Endothelial cell of umbilical vein (primary cell): Measurements from ENCODE around the gene NPAS1. TPM values are rescaled to one million over a fixed set of nuclear protein-coding genes. Genes with fewer than 3 reads are reported as not detected.

Source experiments
- BruUV-seq: library from RNA; stranded (reverse); fragments of 400-500 nt; replicated peaks from 2 replicates; lab custom pipeline; 2021; lab: Mats Ljungman, UMichigan
- CTCF ChIA-PET: fragments of 300-600, 350-600 bp; sonication (Branson Sonifier 250); formaldehyde crosslinking; loops from one replicate; lab custom pipeline; 2021; ENCODE audit warnings: antibody characterized with exemption, inconsistent platforms; lab: Charles Lee
- POLR2A ChIA-PET: fragments of 300-600, 350-600 bp; sonication (Branson Sonifier 250); formaldehyde crosslinking; loops from one replicate; lab custom pipeline; 2021; ENCODE audit warnings: antibody characterized with exemption, inconsistent platforms; lab: Charles Lee
- DNase-seq: peaks from one replicate; pipeline ENCODE4 v3.0.0-alpha.2; 2011; ENCODE audit warnings: low read depth, low spot score
- FAIRE-seq: peaks from 2 replicates; lab custom pipeline; 2011; peaks lifted over from hg19 to GRCh38; lab: Jason Lieb, UNC
- H2AFZ ChIP-seq: 2 replicates; pipeline ENCODE4 v1.6.0; 2012; ENCODE audit warnings: low read depth, low read length, control low read depth, inconsistent platforms
- H3K27ac ChIP-seq: 2 replicates; pipeline ENCODE4 v1.5.1; 2011; ENCODE audit warnings: low read depth, mild to moderate bottlenecking, control low read depth, low read length, moderate library complexity; ENCODE audit not compliant: insufficient read depth
- H3K27me3 ChIP-seq, 2 experiments: 2 replicates each; pipeline versions ENCODE4 v1.6.0 to v1.6.1; 2011; ENCODE audit warnings: low read length in 2 of 2, mixed read lengths in 1 of 2; ENCODE audit not compliant: control insufficient read depth in 2 of 2, insufficient read depth in 2 of 2
- H3K36me3 ChIP-seq, 2 experiments: 2 replicates in 1 of 2; 3 replicates in 1 of 2; pipeline ENCODE4 v1.5.1; 2011; ENCODE audit warnings: low read length in 2 of 2, mild to moderate bottlenecking in 1 of 2, moderate library complexity in 1 of 2; ENCODE audit not compliant: control insufficient read depth in 2 of 2, insufficient read depth in 2 of 2; ENCODE audit errors: extremely low read depth in 1 of 2
- H3K4me1 ChIP-seq: 3 replicates; pipeline ENCODE4 v1.5.1; 2011; ENCODE audit warnings: mild to moderate bottlenecking, low read length; ENCODE audit not compliant: control insufficient read depth, insufficient read depth; ENCODE audit errors: extremely low read depth
- H3K4me2 ChIP-seq: 2 replicates; pipeline ENCODE4 v1.6.1; 2011; ENCODE audit warnings: low read length, control low read depth, mixed read lengths; ENCODE audit not compliant: insufficient read depth
- H3K4me3 ChIP-seq, 3 experiments: fragments of 200-600 bp in 1 of 3; sonication (generic), shearing (Covaris generic) in 1 of 3; replicated peaks in 1 of 3; 2 replicates each; pipeline ENCODE4 v1.5.1; 2011 to 2016; ENCODE audit warnings: control low read depth in 3 of 3, low read length in 3 of 3, mild to moderate bottlenecking in 2 of 3, inconsistent platforms in 1 of 3, low read depth in 1 of 3, moderate library complexity in 1 of 3; ENCODE audit not compliant: insufficient read depth in 1 of 3
- H3K79me2 ChIP-seq: 2 replicates; pipeline ENCODE4 v1.6.0; 2012; ENCODE audit warnings: low read length, inconsistent platforms; ENCODE audit not compliant: control insufficient read depth, insufficient read depth
- H3K9ac ChIP-seq: replicated peaks from 2 replicates; pipeline ENCODE3; 2011; ENCODE audit warnings: low read length, control low read depth; ENCODE audit not compliant: insufficient read depth; ENCODE audit errors: extremely low read depth
- H3K9me1 ChIP-seq: replicated peaks from 3 replicates; pipeline ENCODE4 v1.6.0; 2011; ENCODE audit warnings: mild to moderate bottlenecking, low read length; ENCODE audit not compliant: control insufficient read depth, insufficient read depth; ENCODE audit errors: extremely low read depth
- H3K9me3 ChIP-seq: replicated peaks from 2 replicates; pipeline ENCODE4 v1.5.1; 2012; ENCODE audit warnings: low read length, inconsistent platforms; ENCODE audit not compliant: control insufficient read depth, insufficient read depth
- H4K20me1 ChIP-seq: replicated peaks from 2 replicates; pipeline ENCODE3; 2011; ENCODE audit warnings: mild to moderate bottlenecking, low read length; ENCODE audit not compliant: control insufficient read depth, insufficient read depth; ENCODE audit errors: extremely low read depth
- CTCF ChIP-seq, 2 donors: IDR thresholded peaks; 1 replicate in 1 of 2; 2 replicates in 1 of 2; pipeline ENCODE4 v1.5.1; 2011; ENCODE audit warnings: low read length in 2 of 2, mild to moderate bottlenecking in 2 of 2, moderate library complexity in 2 of 2, control low read depth in 1 of 2, inconsistent platforms in 1 of 2, low read depth in 1 of 2; ENCODE audit not compliant: insufficient read depth in 1 of 2; ENCODE audit errors: extremely low read depth in 1 of 2
- EZH2 ChIP-seq: IDR thresholded peaks from 2 replicates; pipeline ENCODE4 v1.6.1; 2012; ENCODE audit warnings: borderline replicate concordance, low read depth, mild to moderate bottlenecking, moderate library complexity, low read length, inconsistent platforms; ENCODE audit not compliant: severe bottlenecking
- FOS ChIP-seq: IDR thresholded peaks from 2 replicates; pipeline ENCODE4 v1.6.1; 2011; ENCODE audit warnings: mild to moderate bottlenecking, low read length, moderate library complexity, borderline replicate concordance; ENCODE audit not compliant: insufficient read depth
- GATA2 ChIP-seq: IDR thresholded peaks from 2 replicates; pipeline ENCODE4 v1.7.0; 2011; ENCODE audit warnings: low read depth, mild to moderate bottlenecking, moderate library complexity, mixed read lengths, low read length; ENCODE audit not compliant: insufficient read length, insufficient read depth
- JUN ChIP-seq: IDR thresholded peaks from 2 replicates; pipeline ENCODE4 v1.6.1; 2011; ENCODE audit warnings: borderline replicate concordance, low read depth; ENCODE audit not compliant: insufficient read length, insufficient read depth
- MAX ChIP-seq: IDR thresholded peaks from 2 replicates; pipeline ENCODE4 v1.6.1; 2011; ENCODE audit not compliant: insufficient read depth, insufficient read length
- MYC ChIP-seq: IDR thresholded peaks from one replicate; pipeline ENCODE4 v1.6.1; 2011; ENCODE audit warnings: mild to moderate bottlenecking, low read depth, low read length
- POLR2A ChIP-seq: IDR thresholded peaks from 2 replicates; pipeline ENCODE4 v1.6.1; 2012; ENCODE audit warnings: low read depth, mild to moderate bottlenecking, control low read depth, low read length
- POLR2AphosphoS5 ChIP-seq: IDR thresholded peaks from 2 replicates; pipeline ENCODE4 v1.6.1; 2012; ENCODE audit warnings: low read depth, mild to moderate bottlenecking, control low read depth, low read length, moderate library complexity; ENCODE audit not compliant: insufficient read depth
- dilution Hi-C: fragments of 300-500 bp; cut with MboI; formaldehyde crosslinking; loops from one replicate; pipeline ENCODE4 v1.15.0; 2019; ENCODE audit warnings: low sequenced_read_pairs; ENCODE audit not compliant: extremely low pct_ligation_motif_present
- intact Hi-C: fragments of 100-400 bp; cut with micrococcal nuclease; formaldehyde crosslinking; loops from one replicate; pipeline ENCODE4 v1.10.0; 2022
- polyA plus RNA-seq, 4 experiments: library from polyadenylated mRNA; depleted of rRNA in 3 of 4; stranded (reverse) in 3 of 4; unstranded in 1 of 4; fragments of >200 nt; gene quantifications; 2 replicates each; pipeline versions ENCODE4 v1.2.1 to v1.2.3, GENCODE V29; 2011 to 2012; ENCODE audit warnings: missing spikeins in 1 of 4
- total RNA-seq: library from RNA; stranded (reverse); gene quantifications from 2 replicates; pipeline ENCODE4 v1.2.3, GENCODE V29; 2021

NPAS1 gene
- total and polyA plus RNA-seq, 2 donors (not counting 3 experiments of a cell fraction or from before 2014, with no cell fraction given): 0.18 to 0.62 TPM

GRCh38 chr19:47093841-47094240 is 74.2 kb downstream of the NPAS1 start:
- H3K9me3 ChIP-seq: no peaks in the 10 kb centered on the region
- H4K20me1 ChIP-seq: no peaks in the 10 kb centered on the region
- H3K27ac ChIP-seq: no peak overlapping the region
- FAIRE-seq (no peak), DNase-seq (no peak)
- peaks cover 46% of the 10 kb centered on the region for H3K79me2 ChIP-seq
- no peaks in the 10 kb centered on the region for H3K4me1 ChIP-seq
- dilution Hi-C loops (no loop called here), intact Hi-C loops (no loop called here)
- no peak overlapping the region for H2AFZ ChIP-seq
- CTCF ChIA-PET: interaction anchor here (1.1 to 1.3 kb wide), 2 partner anchors 15 to 32 kb away, joined by 3 to 8 read pairs; no protein-coding TSS in a partner anchor
- H3K36me3 ChIP-seq: peaks cover 3 to 22% of the 10 kb centered on the region in 2 experiments
- no peaks in the 10 kb centered on the region for H3K27me3 ChIP-seq
- no peak overlapping the region for H3K4me2 ChIP-seq
- H3K9me1 ChIP-seq: no peaks in the 10 kb centered on the region
- no peak overlapping the region for H3K9ac ChIP-seq
- H3K4me3 ChIP-seq: no peak overlapping the region
- POLR2A ChIA-PET: no interaction called here
- no TSS peak for BruUV-seq
- no peak for TF ChIP-seq FOS
- no peak for TF ChIP-seq EZH2
- no peak for TF ChIP-seq GATA2
- TF ChIP-seq POLR2A: no peak
- no peak for TF ChIP-seq POLR2AphosphoS5
- no peak for TF ChIP-seq JUN
- TF ChIP-seq MAX: no peak
- TF ChIP-seq CTCF (IDR thresholded peaks at IDR 0.05; ENCODE audit: extremely low read depth in 1 of 2, insufficient read depth in 1 of 2, low read depth in 1 of 2, low read length in 2 of 2): no peak
- no peak for TF ChIP-seq MYC
